H4 (cell line): ENCODE results near the gene SCN1B. TPM values are rescaled to one million over a fixed set of nuclear protein-coding genes. Genes with fewer than 3 reads are reported as not detected.
A peak's percentile ranks its signal among the peaks of the same experiment; 100 is the strongest.
"Not testable (repeated sequence)": the region's sequence is repeated elsewhere in the genome, so short reads cannot be mapped to it uniquely, and the experiment has no call there.

Source experiments
- DNase-seq: peaks from one replicate; pipeline ENCODE4 v3.0.0-alpha.2; 2015; ENCODE audit warnings: low spot score
- total RNA-seq: library from RNA; depleted of rRNA; stranded (reverse); fragments of >200 nt; shearing (Covaris generic); gene quantifications from 2 replicates; pipeline ENCODE4 v1.2.3, GENCODE V29; 2014

The SCN1B gene
- total RNA-seq, 1 experiment from 2014 or later: 9.5 TPM

GRCh38 chr19:35037716-35038622 lies 7.7 kb downstream of the SCN1B start:
- no peak for DNase-seq

DNA sequence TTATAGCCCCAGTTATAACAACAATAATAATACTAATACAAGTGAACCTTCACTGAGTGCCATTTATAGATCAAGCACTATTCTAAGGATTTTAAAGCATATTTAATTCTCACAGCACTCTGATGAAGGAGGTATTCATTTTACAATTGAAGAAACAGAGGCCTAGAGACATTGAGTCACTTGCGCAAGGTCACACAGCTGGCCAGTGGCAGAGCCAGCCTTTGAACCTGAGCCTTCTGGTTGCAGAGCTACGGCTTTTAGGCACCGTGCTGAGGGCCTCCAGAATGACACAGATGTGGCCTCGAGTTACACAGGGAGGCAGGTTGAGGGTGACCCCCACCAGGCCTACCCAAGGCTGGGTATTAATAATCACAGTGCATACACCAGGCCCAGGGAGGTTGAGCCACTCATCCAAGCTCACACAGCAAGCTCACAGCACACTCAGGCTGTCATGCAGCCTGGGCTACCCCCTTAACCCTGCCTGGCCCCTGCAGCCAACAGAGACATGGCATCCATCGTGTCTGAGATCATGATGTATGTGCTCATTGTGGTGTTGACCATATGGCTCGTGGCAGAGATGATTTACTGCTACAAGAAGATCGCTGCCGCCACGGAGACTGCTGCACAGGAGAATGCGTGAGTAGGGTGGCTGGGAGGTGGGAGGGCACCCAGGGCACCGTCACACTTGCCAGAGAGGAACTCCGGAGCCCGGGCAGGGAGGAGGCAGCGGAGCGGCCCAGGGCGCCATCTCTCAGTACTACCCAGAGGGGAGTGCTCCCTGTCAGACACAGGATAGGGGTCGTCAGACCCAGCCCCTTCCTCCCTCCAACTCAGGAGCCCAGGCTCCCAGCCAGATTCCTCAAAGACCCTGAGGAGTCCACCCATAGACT lies 8.6 kb downstream of the SCN1B start:
- no peak for DNase-seq

DNA sequence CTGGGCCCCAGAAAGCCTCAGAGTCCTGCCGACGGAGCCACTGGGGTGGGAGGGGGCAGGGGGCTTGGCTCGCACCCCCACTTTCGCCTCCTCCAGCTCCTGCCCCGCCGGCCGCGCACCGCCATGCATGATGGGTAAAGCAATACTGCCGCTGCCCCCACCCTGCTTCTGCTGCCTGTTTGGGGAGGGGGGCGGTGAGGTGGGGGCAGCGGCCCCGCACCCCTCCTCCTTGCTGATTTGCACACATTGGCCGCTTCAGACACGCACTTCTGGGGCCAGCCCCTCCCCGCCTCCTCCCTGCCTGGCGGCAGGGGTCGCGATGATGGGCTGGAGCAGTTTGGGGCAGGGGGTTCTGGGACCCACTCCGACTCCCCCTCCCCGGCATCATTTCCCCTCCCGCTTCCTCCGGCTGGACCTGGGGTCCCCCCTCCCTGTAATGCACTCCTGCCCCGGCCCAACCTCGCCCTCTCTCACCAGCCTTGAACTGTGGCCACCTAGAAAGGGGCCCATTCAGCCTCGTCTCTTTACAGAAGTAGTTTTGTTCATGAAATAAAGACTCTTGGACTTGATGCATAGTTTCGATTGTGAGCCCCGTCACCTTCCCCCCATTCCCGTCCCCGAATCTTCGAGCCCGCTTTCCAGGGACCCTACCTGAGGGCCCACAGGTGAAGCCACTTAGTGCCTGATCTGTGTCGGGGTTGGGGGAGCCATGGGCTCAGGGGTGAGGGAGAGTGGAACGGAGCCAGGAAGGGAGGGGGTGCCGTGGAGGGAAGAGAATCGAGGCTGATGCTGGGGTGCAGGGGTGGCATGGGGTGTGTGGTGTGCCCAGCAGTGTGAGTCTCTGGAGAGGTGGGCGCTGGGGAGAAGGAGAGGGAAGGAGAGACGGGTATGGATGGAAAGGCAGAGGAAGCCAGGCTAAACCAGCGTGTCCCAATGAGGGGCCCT lies 9.9 kb downstream of the SCN1B start:
- no peak for DNase-seq

DNA sequence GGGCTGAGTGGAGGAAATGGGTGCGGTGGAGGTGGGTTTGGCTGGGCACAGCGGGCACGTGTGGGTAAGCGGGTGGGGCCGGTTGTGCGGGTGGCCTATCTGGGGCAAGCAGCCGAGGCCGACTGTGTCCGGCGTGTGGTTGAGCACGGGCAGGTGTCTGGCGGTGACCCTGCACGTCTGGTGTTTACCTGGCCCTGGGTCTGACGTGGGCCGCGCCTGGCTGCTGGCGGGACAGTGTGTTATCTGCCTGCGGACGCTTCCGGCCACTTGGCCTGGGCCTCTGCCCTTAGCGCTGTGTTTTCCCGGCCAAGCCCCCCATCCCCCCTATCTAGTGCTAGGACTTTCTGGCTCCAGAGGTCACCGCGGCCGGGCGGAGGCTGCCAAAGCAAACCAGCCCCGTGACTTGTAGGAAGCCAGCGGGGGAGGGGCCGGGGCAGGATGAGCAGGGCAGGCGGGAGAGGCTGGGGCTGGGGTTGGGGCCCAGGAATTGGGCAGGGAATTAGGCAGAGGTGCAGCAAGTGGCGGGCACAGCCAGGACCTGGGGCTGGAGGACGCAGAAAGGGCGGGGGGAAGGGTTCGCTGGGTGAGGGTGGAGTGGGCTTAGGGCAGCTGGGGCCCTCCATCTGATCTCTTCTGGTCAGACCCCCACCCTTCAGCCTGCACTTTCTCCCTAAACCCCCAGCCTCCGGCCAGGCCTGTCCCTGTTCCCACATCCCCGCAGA lies 10.7 kb downstream of the SCN1B start:
- DNase-seq: no peak

DNA sequence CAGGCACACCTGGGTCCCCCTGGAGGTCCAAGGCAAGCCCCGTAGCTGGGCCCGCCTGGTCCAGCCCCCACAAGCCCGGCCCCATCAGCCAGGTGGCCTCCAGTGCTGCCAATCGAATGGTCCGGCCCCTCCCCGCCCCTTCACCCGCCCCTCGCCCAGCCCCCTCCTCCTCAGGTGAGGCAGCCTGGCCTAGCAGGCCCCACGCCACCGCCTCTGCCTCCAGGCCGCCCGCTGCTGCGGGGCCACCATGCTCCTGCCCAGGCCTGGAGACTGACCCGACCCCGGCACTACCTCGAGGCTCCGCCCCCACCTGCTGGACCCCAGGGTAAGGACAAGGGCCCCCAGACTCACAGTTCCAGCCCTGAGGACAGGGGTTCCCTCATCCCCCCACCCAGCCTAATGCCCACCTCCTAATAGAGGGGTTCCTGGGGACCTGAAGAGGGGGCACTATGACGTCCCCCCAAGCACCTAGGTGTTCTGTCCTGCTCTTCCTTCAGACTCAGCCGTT lies 11.3 kb downstream of the SCN1B start, which contains the start of gene HPN:
HPN (plus strand) TSS at position 174 of the 508 bp plus-strand sequence. CDS start 786 bp downstream, outside the sequence.
- DNase-seq: no peak

DNA sequence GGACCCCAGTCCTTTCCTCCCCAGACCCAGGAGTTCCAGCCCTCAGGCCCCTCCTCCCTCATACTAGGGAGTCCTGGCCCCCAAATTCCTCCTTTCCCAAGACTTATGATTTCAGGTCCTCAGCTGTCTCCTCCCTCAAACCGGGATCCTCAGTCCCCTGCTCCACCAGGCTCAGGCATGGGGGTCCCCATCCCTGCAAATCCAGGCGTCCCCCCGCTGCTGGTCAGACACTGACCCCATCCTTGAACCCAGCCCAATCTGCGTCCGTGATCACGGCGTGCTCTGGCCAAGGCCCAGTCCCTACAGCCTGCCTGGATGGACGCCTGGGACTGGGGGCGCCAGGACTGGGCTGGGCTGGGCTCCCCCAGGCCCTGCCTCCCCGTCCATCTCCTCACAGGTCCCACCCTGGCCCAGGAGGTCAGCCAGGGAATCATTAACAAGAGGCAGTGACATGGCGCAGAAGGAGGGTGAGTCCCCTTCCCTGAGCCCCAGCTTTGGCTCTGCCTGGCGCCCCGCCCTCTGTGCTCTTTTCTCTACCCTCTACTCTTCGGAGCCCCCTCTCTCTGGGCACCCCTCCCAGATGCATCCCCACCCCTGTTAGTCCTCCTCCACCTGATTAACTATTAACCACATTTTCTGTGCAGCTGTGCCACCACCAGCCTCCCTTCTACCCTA lies 11.9 kb downstream of the SCN1B start:
- no peak for DNase-seq

GRCh38 chr19:35042954-35043604 lies 12.8 kb downstream of the SCN1B start:
- DNase-seq: no peak

DNA sequence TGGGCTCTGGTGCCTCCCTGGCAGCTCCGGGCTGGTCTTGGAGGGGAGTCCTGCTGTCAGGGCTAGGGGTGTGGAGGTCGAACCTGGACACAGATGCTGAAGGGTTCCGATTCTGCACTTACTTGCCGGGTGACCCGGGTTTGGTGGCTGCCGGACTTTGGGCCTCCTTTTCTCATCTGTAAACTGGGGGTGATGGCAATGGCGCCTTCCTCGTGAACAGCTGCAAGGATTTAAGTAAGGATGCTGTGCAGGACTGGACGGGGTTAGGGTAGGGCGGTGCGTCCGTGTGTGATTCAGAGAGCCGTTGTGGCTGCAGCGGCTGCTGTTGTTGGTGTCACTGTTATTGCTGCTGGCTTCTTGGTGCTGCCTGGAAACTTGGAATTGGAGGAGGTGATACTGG lies 13.6 kb downstream of the SCN1B start:
- no peak for DNase-seq

DNA sequence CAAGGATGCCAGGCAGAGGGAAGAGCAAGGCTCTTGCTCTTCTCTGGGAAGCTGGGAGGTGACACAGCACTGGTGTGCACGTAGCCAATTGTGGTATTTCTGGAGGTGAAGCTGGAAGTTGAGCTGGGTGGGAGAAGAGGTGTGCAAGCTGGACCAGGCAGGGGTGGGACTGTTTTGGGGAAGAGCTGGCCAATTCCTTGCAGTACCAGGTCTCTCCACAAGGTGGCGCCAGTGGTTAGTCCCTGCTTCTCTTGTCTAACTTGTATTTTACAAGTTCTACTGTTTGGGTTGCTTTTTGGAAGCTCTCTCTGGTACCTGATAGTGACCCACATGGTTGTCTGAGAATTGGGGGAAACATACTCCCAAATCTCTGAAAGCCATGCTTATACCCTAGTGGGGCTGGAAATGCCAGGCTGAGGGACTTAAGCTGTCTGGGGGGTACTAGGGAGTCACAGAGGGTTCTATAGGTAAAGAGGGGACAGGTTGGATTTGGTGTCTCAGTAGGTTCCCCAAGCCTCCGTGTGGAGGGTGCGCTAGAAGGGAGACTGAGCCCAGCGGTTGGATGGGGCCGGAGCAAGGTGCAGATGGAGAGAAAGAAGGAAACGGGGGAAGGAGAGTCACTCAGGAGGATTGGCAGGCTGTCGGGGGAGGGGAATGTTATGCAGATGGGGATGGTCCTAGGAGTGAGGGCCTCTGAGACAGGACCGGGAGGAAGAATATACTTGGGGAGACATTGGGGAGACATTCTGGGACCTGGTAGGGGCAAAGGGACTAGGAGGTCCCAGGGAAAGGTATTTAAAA lies 14.2 kb downstream of the SCN1B start:
- DNase-seq: peak; percentile 55

DNA sequence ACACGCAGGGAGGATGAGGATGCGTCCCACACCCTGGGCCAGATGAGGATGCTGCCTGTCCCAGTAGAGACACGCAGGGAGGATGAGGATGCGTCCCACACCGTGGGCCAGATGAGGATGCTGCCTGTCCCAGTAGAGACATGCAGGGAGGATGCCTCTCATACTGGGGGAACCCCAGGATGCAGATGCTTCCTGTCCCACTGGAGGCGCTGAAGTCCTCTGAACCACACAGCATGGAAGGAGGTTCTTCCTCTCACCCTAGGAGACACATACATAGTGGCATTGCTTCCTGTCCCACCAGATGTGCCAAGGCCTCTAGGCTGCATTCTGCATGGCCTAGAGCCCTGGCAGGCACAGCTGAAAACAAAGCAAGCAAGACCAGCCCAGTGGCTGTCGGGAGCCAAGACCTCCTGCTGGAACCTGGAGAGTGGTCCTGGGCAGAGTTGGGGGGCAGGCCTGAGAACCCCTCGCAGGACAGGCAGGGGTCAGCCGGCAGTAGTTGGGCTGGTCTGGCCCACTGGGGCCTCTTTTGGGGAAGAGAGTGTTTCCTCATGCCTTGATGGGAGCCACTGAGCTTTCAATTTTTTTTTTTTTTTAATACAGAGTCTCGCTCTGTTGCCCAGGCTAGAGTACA lies 15.5 kb downstream of the SCN1B start:
- peak; percentile 74 for DNase-seq

GRCh38 chr19:35046461-35046860 lies 16.2 kb downstream of the SCN1B start:
- no peak for DNase-seq

GRCh38 chr19:35048911-35049411 lies 18.7 kb downstream of the SCN1B start:
- DNase-seq: no peak

DNA sequence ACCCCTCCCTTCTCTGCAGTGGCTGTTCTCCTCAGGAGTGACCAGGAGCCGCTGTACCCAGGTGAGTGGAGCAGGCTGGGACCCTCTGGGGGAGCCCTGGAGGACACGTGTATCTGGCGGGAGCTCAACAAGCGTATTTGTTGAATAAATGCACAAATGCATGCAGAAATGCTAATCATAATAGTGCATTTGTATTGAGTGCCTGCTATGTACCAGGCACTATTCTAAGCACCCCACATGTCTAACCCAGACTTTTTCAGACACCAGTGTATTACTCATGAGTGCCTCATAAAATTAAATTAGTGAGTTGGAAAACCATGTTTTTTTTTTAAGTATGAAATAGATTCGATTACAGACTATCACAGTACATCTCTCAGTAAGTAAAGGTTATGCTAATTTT lies 19.2 kb downstream of the SCN1B start:
- no peak for DNase-seq

DNA sequence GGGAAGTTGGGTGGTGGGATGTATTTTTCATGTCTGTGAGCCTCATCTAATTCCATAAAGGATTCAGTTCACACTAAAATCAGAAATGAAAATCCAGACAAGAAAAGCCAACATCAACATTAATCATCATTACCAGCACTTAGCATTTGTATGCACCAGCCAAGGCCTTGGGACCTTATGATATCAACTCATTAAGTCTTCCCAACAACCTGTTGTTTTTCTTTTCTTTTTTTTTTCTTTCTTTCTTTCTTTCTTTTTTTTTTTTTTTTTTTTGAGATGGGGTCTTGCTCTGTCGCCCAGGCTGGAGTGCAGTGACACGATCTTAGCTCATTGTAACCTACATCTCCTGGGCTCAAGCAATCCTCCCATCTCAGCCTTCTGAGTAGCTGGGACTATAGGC lies 20.4 kb downstream of the SCN1B start:
- DNase-seq: not testable (repeated sequence)

GRCh38 chr19:35051268-35051667 lies 21.0 kb downstream of the SCN1B start:
- not testable (repeated sequence) for DNase-seq

DNA sequence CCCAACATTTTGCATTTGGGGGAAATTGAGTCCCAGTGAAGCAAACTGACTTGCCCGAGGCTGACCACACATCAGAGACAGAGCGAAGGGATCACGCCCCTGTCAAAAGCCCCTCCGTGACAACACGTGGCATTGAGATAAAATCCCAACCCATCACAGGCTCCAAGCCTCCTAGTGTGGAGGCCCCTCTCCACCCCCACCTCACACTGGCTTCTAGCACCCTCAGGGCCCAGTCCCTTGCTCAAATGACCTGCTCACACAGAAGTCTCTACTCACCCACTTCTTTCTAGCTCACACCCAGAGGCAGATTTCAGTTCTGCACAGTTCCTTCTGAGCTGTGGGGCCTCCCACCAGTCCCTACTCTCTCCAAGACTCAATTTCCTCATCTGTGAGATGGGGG lies 21.5 kb downstream of the SCN1B start:
- DNase-seq: no peak

DNA sequence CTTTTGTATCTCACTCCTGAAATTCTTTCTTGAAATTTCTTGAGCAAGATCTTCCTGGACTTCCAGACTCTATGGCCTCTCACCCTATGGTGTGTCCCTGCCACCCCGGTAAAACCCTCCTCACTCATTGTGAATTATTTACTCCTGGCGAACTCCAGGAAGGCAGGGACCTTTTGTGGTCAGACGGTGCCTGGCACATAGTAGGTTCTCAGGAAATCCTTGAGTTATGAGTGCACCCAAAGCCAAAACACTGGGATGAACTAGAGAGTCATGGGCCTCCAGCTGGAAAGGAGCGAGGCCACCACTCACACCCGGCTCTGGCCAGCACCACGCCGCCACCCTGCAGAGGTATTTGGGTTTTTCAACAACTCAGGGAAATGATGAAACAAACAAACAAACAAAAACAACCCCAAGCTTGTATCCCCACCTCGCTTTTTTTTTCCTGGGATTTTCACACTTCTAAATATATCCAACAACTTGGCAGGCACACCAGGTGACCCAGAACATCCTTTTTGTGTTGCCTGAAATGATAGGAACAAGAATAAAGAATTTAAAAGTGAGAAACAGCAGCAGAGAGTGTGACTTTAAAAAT lies 22.4 kb downstream of the SCN1B start:
- no peak for DNase-seq
